MM.1S (cell line): ENCODE measurements around the gene TUBGCP2.

Experiments used
- DNase-seq: peaks from one replicate; pipeline ENCODE4 v3.0.0-alpha.2; 2015
- H2AFZ ChIP-seq: fragments of 300-600 bp; sonication (generic); 2 replicates; pipeline ENCODE4 v1.6.0; 2016; ENCODE audit warnings: antibody characterized with exemption, low read length
- H3F3A ChIP-seq: fragments of 300-600 bp; sonication (generic); 2 replicates; pipeline ENCODE4 v1.6.1; 2016; ENCODE audit warnings: mild to moderate bottlenecking, antibody characterized with exemption, low read length, moderate library complexity, mixed read lengths; ENCODE audit not compliant: insufficient read depth
- H3K27ac ChIP-seq: fragments of 300-600 bp; sonication (generic); 2 replicates; pipeline ENCODE4 v1.5.1; 2016; ENCODE audit warnings: mild to moderate bottlenecking, low read length
- H3K27me3 ChIP-seq: fragments of 300-600 bp; sonication (generic); replicated peaks from 2 replicates; pipeline ENCODE4 v1.6.0; 2016; ENCODE audit warnings: low read length; ENCODE audit not compliant: insufficient read depth
- H3K36me3 ChIP-seq: fragments of 300-600 bp; sonication (generic); replicated peaks from 2 replicates; pipeline ENCODE4 v1.6.1; 2016; ENCODE audit warnings: mild to moderate bottlenecking, low read length, mixed read lengths; ENCODE audit not compliant: insufficient read depth
- H3K4me1 ChIP-seq: fragments of 300-600 bp; sonication (generic); 2 replicates; pipeline ENCODE4 v1.6.1; 2016; ENCODE audit warnings: low read length, mixed read lengths
- H3K4me2 ChIP-seq: fragments of 300-600 bp; sonication (generic); 2 replicates; pipeline ENCODE4 v1.6.0; 2016; ENCODE audit warnings: low read depth, low read length
- H3K4me3 ChIP-seq: fragments of 300-600 bp; sonication (generic); 2 replicates; pipeline ENCODE4 v1.5.1; 2016; ENCODE audit warnings: low read length, mixed read lengths
- H3K79me2 ChIP-seq: fragments of 300-600 bp; sonication (generic); 2 replicates; pipeline ENCODE4 v1.6.1; 2016; ENCODE audit warnings: mixed run types, low read length, mixed read lengths
- H3K9ac ChIP-seq: fragments of 300-600 bp; sonication (generic); 2 replicates; pipeline ENCODE4 v1.6.1; 2016; ENCODE audit warnings: low read length, mixed read lengths
- H3K9me2 ChIP-seq: fragments of 300-600 bp; sonication (generic); replicated peaks from 2 replicates; pipeline ENCODE4 v1.6.1; 2016; ENCODE audit warnings: mild to moderate bottlenecking, low read length, mixed read lengths; ENCODE audit not compliant: insufficient read depth
- H3K9me3 ChIP-seq: fragments of 300-600 bp; sonication (generic); replicated peaks from 2 replicates; pipeline ENCODE4 v1.6.1; 2016; ENCODE audit warnings: mild to moderate bottlenecking, low read length, mixed read lengths; ENCODE audit not compliant: insufficient read depth
- H4K20me1 ChIP-seq: fragments of 300-600 bp; sonication (generic); 2 replicates; pipeline ENCODE4 v1.6.1; 2016; ENCODE audit warnings: mild to moderate bottlenecking, low read length, moderate library complexity, mixed read lengths; ENCODE audit not compliant: insufficient read depth
- CTCF ChIP-seq: fragments of 300-600 bp; sonication (generic); IDR thresholded peaks from 2 replicates; pipeline ENCODE4 v1.5.1; 2016; ENCODE audit warnings: antibody characterized with exemption, low read length, mixed read lengths
- EZH2 ChIP-seq: fragments of 300-600 bp; sonication (generic); optimal IDR thresholded peaks from 2 replicates; pipeline ENCODE3; 2017; ENCODE audit warnings: low read depth, mild to moderate bottlenecking, antibody characterized with exemption, low read length, mixed read lengths
- EZH2phosphoT487 ChIP-seq: fragments of 300-600 bp; sonication (generic); IDR thresholded peaks from 2 replicates; pipeline ENCODE4 v1.6.1; 2018; ENCODE audit warnings: antibody characterized with exemption, low read length

TUBGCP2 gene

GRCh38 chr10:133273534-133274143, 35.0 kb downstream of the TUBGCP2 start:
- TF ChIP-seq EZH2phosphoT487 (no peak), CTCF (no peak), EZH2 (no peak)
- DNase-seq: peak; percentile 4
- Histone ChIP-seq H3F3A (peaks cover 33% of the 10 kb centered on the region), H3K4me2 (no peak overlapping the region), H3K36me3 (peaks cover 3% of the 10 kb centered on the region), H3K4me3 (no peak overlapping the region), H3K27me3 (no peaks in the 10 kb centered on the region), H2AFZ (no peak overlapping the region), H3K9me2 (no peaks in the 10 kb centered on the region), H3K79me2 (peaks cover 63% of the 10 kb centered on the region), H4K20me1 (no peaks in the 10 kb centered on the region), H3K27ac (no peak overlapping the region), H3K4me1 (peaks cover 19% of the 10 kb centered on the region), H3K9ac (no peak overlapping the region), H3K9me3 (no peaks in the 10 kb centered on the region)

GRCh38 chr10:133272964-133273420, 35.7 kb downstream of the TUBGCP2 start:
- Histone ChIP-seq H3K27ac (no peak overlapping the region), H3K4me3 (no peak overlapping the region), H3K4me1 (peaks cover 12% of the 10 kb centered on the region), H3K9me3 (no peaks in the 10 kb centered on the region), H3F3A (peaks cover 27% of the 10 kb centered on the region), H3K36me3 (peaks cover 3% of the 10 kb centered on the region), H2AFZ (no peak overlapping the region), H3K27me3 (no peaks in the 10 kb centered on the region), H3K79me2 (peaks cover 63% of the 10 kb centered on the region), H3K4me2 (no peak overlapping the region), H4K20me1 (no peaks in the 10 kb centered on the region), H3K9me2 (no peaks in the 10 kb centered on the region), H3K9ac (no peak overlapping the region)
- TF ChIP-seq CTCF (no peak), EZH2phosphoT487 (no peak), EZH2 (no peak)
- peak; percentile 0 for DNase-seq

- Histone ChIP-seq H3K9me3 (no peaks in the 10 kb centered on the region), H3K4me2 (no peak overlapping the region), H3K27ac (no peak overlapping the region), H3K4me3 (no peak overlapping the region), H3K79me2 (peaks cover 63% of the 10 kb centered on the region), H3K27me3 (no peaks in the 10 kb centered on the region), H3K9me2 (no peaks in the 10 kb centered on the region), H3K36me3 (peaks cover 3% of the 10 kb centered on the region), H3K4me1 (peaks cover 6% of the 10 kb centered on the region), H3F3A (peaks cover 21% of the 10 kb centered on the region), H2AFZ (no peak overlapping the region), H4K20me1 (no peaks in the 10 kb centered on the region), H3K9ac (no peak overlapping the region)
- peak; percentile 2 for DNase-seq
- no peak for TF ChIP-seq EZH2phosphoT487
- TF ChIP-seq CTCF: no peak
- TF ChIP-seq EZH2: no peak
These were observed 36.2 kb downstream of the TUBGCP2 start for GRCh38 chr10:133272301-133272963.
